H1 (cell line): ENCODE measurements around the gene ARL5C.

Experiments used
- BACH1 ChIP-seq: IDR thresholded peaks from 2 replicates; pipeline ENCODE4 v1.6.1; 2012; ENCODE audit warnings: low read length, improper control_type of control experiment
- CTCF ChIP-seq, 3 experiments: IDR thresholded peaks; 1 replicate in 2 of 3; 2 replicates in 1 of 3; pipeline versions ENCODE4 v1.5.1 to v1.6.1; 2011; ENCODE audit warnings: low read length in 3 of 3, mild to moderate bottlenecking in 3 of 3, inconsistent platforms in 2 of 3, low read depth in 1 of 3, moderate library complexity in 1 of 3; ENCODE audit not compliant: insufficient read depth in 1 of 3; ENCODE audit errors: control extremely low read depth in 1 of 3
- EP300 ChIP-seq, 2 experiments: IDR thresholded peaks; 1 replicate in 1 of 2; 2 replicates in 1 of 2; pipeline ENCODE4 v1.6.1; 2011 to 2012; ENCODE audit warnings: low read depth in 2 of 2, low read length in 2 of 2, mild to moderate bottlenecking in 2 of 2, borderline replicate concordance in 1 of 2, inconsistent platforms in 1 of 2, moderate library complexity in 1 of 2
- JUN ChIP-seq: IDR thresholded peaks from 2 replicates; pipeline ENCODE4 v1.6.1; 2011; ENCODE audit warnings: low read depth, mild to moderate bottlenecking, improper control_type of control experiment, low read length
- JUND ChIP-seq: IDR thresholded peaks from 2 replicates; pipeline ENCODE4 v1.6.1; 2011; ENCODE audit warnings: mild to moderate bottlenecking, improper control_type of control experiment, low read length
- MAFK ChIP-seq: IDR thresholded peaks from 2 replicates; pipeline ENCODE4 v1.6.1; 2012; ENCODE audit warnings: low read depth, mild to moderate bottlenecking, improper control_type of control experiment, low read length
- MAX ChIP-seq: IDR thresholded peaks from 2 replicates; pipeline ENCODE4 v1.6.1; 2012; ENCODE audit warnings: inconsistent platforms
- POLR2A ChIP-seq, 2 experiments: IDR thresholded peaks; 1 replicate in 1 of 2; 2 replicates in 1 of 2; pipeline ENCODE4 v1.6.1; 2011; ENCODE audit warnings: low read depth in 2 of 2, low read length in 2 of 2, mild to moderate bottlenecking in 2 of 2; ENCODE audit errors: control extremely low read depth in 1 of 2
- POLR2AphosphoS5 ChIP-seq: IDR thresholded peaks from 2 replicates; pipeline ENCODE4 v1.6.1; 2011; ENCODE audit warnings: low read depth, low read length
- RAD21 ChIP-seq, 2 experiments: IDR thresholded peaks in 1 of 2; conservative IDR thresholded peaks in 1 of 2; 2 replicates each; pipeline ENCODE4 v1.6.1; 2011; ENCODE audit warnings: low read depth in 2 of 2, low read length in 2 of 2, improper control_type of control experiment in 1 of 2, inconsistent platforms in 1 of 2, mild to moderate bottlenecking in 1 of 2, moderate library complexity in 1 of 2
- RFX5 ChIP-seq: IDR thresholded peaks from 2 replicates; pipeline ENCODE4 v1.6.1; 2011; ENCODE audit warnings: low read depth, low read length, improper control_type of control experiment, borderline replicate concordance
- RNF2 ChIP-seq: fragments of 200-900, 300-1000 bp; sonication (generic); IDR thresholded peaks from 2 replicates; pipeline ENCODE4 v1.7.1; 2016; ENCODE audit warnings: borderline replicate concordance, low read depth, mild to moderate bottlenecking, antibody characterized with exemption, low read length; ENCODE audit not compliant: poor library complexity, severe bottlenecking; ENCODE audit errors: missing control alignments
- SIN3A ChIP-seq, 2 experiments: IDR thresholded peaks in 1 of 2; conservative IDR thresholded peaks in 1 of 2; 2 replicates each; pipeline ENCODE4 v1.6.1; 2011 to 2012; ENCODE audit warnings: low read length in 2 of 2, improper control_type of control experiment in 1 of 2, low read depth in 1 of 2, mild to moderate bottlenecking in 1 of 2
- SP1 ChIP-seq: IDR thresholded peaks from 2 replicates; pipeline ENCODE4 v1.6.1; 2011; ENCODE audit warnings: low read depth, low read length

- TF ChIP-seq POLR2AphosphoS5 (no peak), RFX5 (no peak), CTCF (IDR thresholded peaks at IDR 0.05; ENCODE audit: control extremely low read depth in 1 of 3, insufficient read depth in 1 of 3, low read depth in 1 of 3, low read length in 3 of 3) (no peak), RNF2 (no peak), JUN (no peak), MAFK (no peak), EP300 (IDR thresholded peaks at IDR 0.05; ENCODE audit: borderline replicate concordance in 1 of 2, low read depth in 2 of 2, low read length in 2 of 2) (no peak), JUND (no peak), SP1 (no peak), BACH1 (no peak), SIN3A (conservative IDR thresholded peaks at IDR 0.05 in 1 of 2, IDR thresholded peaks at IDR 0.05 in 1 of 2; ENCODE audit: low read depth in 1 of 2, low read length in 2 of 2) (no peak), RAD21 (IDR thresholded peaks at IDR 0.05 in 1 of 2, conservative IDR thresholded peaks at IDR 0.05 in 1 of 2; ENCODE audit: low read depth in 2 of 2, low read length in 2 of 2) (no peak), MAX (no peak), POLR2A (IDR thresholded peaks at IDR 0.05; ENCODE audit: control extremely low read depth in 1 of 2, low read depth in 2 of 2, low read length in 2 of 2) (no peak)
Observed at GRCh38 chr17:39173526-39174274, 7.7 kb upstream of the ARL5C start.
